ENCODE data around the gene CSTF3. TPM values are rescaled to one million over a fixed set of nuclear protein-coding genes. Genes with fewer than 3 reads are reported as not detected.

The CSTF3 gene
- polyA plus RNA-seq, 1 donor from 2014 or later = 86.8 TPM

DNA sequence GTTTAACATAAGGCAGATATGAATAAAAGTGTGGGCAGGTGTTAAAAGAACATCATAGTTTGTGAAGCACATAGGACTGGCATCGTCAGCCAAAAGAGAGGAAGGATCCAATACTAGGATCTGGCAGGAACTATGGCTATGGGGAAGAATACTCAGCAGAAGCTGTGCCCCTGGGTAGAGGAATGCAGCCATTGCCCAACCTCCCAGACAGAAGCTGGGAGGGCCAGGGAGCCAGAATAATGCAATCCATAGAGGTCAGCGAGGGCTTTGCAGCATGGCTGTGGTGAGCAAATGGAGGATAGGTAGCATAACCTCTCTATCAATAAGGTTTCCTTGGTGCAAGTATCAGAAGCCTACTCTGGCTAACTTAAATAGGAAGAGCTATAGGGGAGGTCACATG is 11.7 kb upstream of the CSTF3 start:
- Histone ChIP-seq H3F3A (ENCODE audit: insufficient read depth, low read length, poor library complexity, severe bottlenecking) (no peaks in the 10 kb centered on the region), H3K36me3 (ENCODE audit: insufficient read depth, low read length) (no peaks in the 10 kb centered on the region), H3K9me2 (ENCODE audit: insufficient read depth, low read length) (no peaks in the 10 kb centered on the region), H3K27ac (ENCODE audit: low read length) (no peak overlapping the region), H3K9me3 (ENCODE audit: low read length) (no peaks in the 10 kb centered on the region), H3K27me3 (ENCODE audit: insufficient read depth, low read depth, low read length) (no peaks in the 10 kb centered on the region), H2AFZ (ENCODE audit: low read depth, low read length) (no peak overlapping the region), H4K20me1 (ENCODE audit: insufficient read depth) (no peaks in the 10 kb centered on the region), H3K9ac (ENCODE audit: low read length) (no peak overlapping the region), H3K4me2 (ENCODE audit: low read length) (no peak overlapping the region), H3K4me3 (ENCODE audit: low read length) (no peak overlapping the region), H3K79me2 (replicated peaks; ENCODE audit: insufficient read depth, low read length) (no peaks in the 10 kb centered on the region)
- TF ChIP-seq RAD21 (conservative IDR thresholded peaks at IDR 0.05) (no peak), POLR2AphosphoS5 (IDR thresholded peaks at IDR 0.05) (no peak), SMC3 (conservative IDR thresholded peaks at IDR 0.05; ENCODE audit: poor library complexity) (no peak), EZH2 (IDR thresholded peaks at IDR 0.05; ENCODE audit: borderline replicate concordance, insufficient read depth, low read length, poor library complexity, severe bottlenecking) (no peak), MXI1 (conservative IDR thresholded peaks at IDR 0.05; ENCODE audit: poor library complexity, severe bottlenecking) (no peak), CTCF (IDR thresholded peaks at IDR 0.05; ENCODE audit: poor library complexity, severe bottlenecking) (no peak), REST (IDR thresholded peaks at IDR 0.05; ENCODE audit: borderline replicate concordance) (no peak), TAF1 (IDR thresholded peaks at IDR 0.05; ENCODE audit: low read depth) (no peak), EP300 (conservative IDR thresholded peaks at IDR 0.05; ENCODE audit: poor library complexity, severe bottlenecking) (no peak)

DNA sequence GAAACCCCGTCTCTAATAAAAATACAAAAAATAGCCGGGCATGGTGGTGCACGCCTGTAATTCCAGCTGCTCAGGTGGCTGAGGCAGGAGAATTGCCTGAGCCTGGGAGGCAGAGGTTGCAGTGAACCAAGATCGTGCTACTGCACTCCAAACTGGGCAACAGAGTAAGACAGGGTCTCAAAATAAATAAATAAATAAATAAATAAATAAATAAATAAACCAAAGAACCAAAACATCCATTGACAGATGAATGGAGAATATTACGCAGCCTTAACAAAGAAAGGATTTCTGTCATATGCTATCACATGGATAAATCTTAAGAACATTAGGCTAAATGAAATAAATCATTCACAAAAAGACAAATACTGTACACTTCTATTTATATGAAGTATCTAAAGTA is 11.1 kb upstream of the CSTF3 start:
- H2AFZ ChIP-seq (ENCODE audit: low read depth, low read length) = no peak overlapping the region
- no peak for TF ChIP-seq TAF1 (IDR thresholded peaks at IDR 0.05; ENCODE audit: low read depth)
- TF ChIP-seq CTCF (IDR thresholded peaks at IDR 0.05; ENCODE audit: poor library complexity, severe bottlenecking) = no peak
- TF ChIP-seq SMC3 (conservative IDR thresholded peaks at IDR 0.05; ENCODE audit: poor library complexity) = no peak
- TF ChIP-seq RAD21 (conservative IDR thresholded peaks at IDR 0.05) = no peak

More for the DNA sequence above, 11.1 kb upstream of the CSTF3 start:
- Histone ChIP-seq H3K9ac (ENCODE audit: low read length) (no peak overlapping the region), H3K27ac (ENCODE audit: low read length) (no peak overlapping the region), H3K4me3 (ENCODE audit: low read length) (no peak overlapping the region), H4K20me1 (ENCODE audit: insufficient read depth) (no peaks in the 10 kb centered on the region), H3K9me2 (ENCODE audit: insufficient read depth, low read length) (no peaks in the 10 kb centered on the region), H3K79me2 (replicated peaks; ENCODE audit: insufficient read depth, low read length) (no peaks in the 10 kb centered on the region), H3K36me3 (ENCODE audit: insufficient read depth, low read length) (no peaks in the 10 kb centered on the region), H3K9me3 (ENCODE audit: low read length) (no peaks in the 10 kb centered on the region), H3K27me3 (ENCODE audit: insufficient read depth, low read depth, low read length) (no peaks in the 10 kb centered on the region), H3K4me2 (ENCODE audit: low read length) (no peak overlapping the region), H3F3A (ENCODE audit: insufficient read depth, low read length, poor library complexity, severe bottlenecking) (no peaks in the 10 kb centered on the region)
